K562 (cell line): ENCODE measurements around the gene UBE3B. TPM values are rescaled to one million over a fixed set of nuclear protein-coding genes. Genes with fewer than 3 reads are reported as not detected.

ENCODE experiments used
- ATF2 ChIP-seq: sonication (generic); formaldehyde crosslinking; IDR thresholded peaks from 2 replicates; pipeline ENCODE4 v1.8.1; 2022; ENCODE audit warnings: missing genetic modification reagents
- C11orf30 ChIP-seq: fragments of 450-650 bp; IDR thresholded peaks from 2 replicates; pipeline ENCODE4 v1.6.1; 2016; ENCODE audit warnings: low read depth, mild to moderate bottlenecking
- CSDE1 ChIP-seq, 2 experiments: fragments of 450-650 bp; IDR thresholded peaks; 2 replicates each; pipeline ENCODE4 v1.6.1; 2016; ENCODE audit warnings: mild to moderate bottlenecking in 1 of 2
- E4F1 ChIP-seq: fragments of 250-450 bp; sonication (Bioruptor Pico); IDR thresholded peaks from 2 replicates; pipeline ENCODE4 v1.5.0; 2021; ENCODE audit warnings: mild to moderate bottlenecking, borderline replicate concordance
- LEF1 ChIP-seq: fragments of 450-650 bp; IDR thresholded peaks from 2 replicates; pipeline ENCODE4 v1.6.1; 2016; ENCODE audit warnings: mild to moderate bottlenecking
- MAZ ChIP-seq, 2 experiments: fragments of 450-650 bp in 1 of 2; sonication (generic) in 1 of 2; formaldehyde crosslinking; IDR thresholded peaks in 1 of 2; conservative IDR thresholded peaks in 1 of 2; 2 replicates each; pipeline versions ENCODE4 v1.4.0 to v1.5.0; 2020; ENCODE audit warnings: mild to moderate bottlenecking in 1 of 2, missing genetic modification reagents in 1 of 2
- RAD51 ChIP-seq: fragments of 450-650 bp; IDR thresholded peaks from 2 replicates; pipeline ENCODE4 v1.7.1; 2016; ENCODE audit warnings: low read depth, mild to moderate bottlenecking, borderline replicate concordance
- SIN3B ChIP-seq: fragments of 450-650 bp; IDR thresholded peaks from 2 replicates; pipeline ENCODE4 v1.6.1; 2017; ENCODE audit warnings: low read depth, mild to moderate bottlenecking, moderate library complexity
- STAG1 ChIP-seq: sonication (generic); formaldehyde crosslinking; IDR thresholded peaks from 2 replicates; pipeline ENCODE4 v1.5.0; 2020; ENCODE audit warnings: missing genetic modification reagents, borderline replicate concordance
- STAT6 ChIP-seq: sonication (generic); formaldehyde crosslinking; IDR thresholded peaks from 2 replicates; pipeline ENCODE4 v1.8.1; 2023; ENCODE audit warnings: mild to moderate bottlenecking, missing genetic modification reagents
- VEZF1 ChIP-seq: fragments of 200-800 bp; sonication (Bioruptor generic); IDR thresholded peaks from 2 replicates; pipeline ENCODE4 v1.6.1; 2017; ENCODE audit warnings: missing genetic modification characterization, missing compliant biosample characterization
- YY1 ChIP-seq, 3 experiments: IDR thresholded peaks; 2 replicates each; pipeline ENCODE4 v1.6.1; 2011; ENCODE audit warnings: low read length in 2 of 3, mild to moderate bottlenecking in 2 of 3, moderate library complexity in 2 of 3, borderline replicate concordance in 1 of 3, control low read depth in 1 of 3, low read depth in 1 of 3; ENCODE audit not compliant: insufficient read depth in 3 of 3, insufficient replicate concordance in 2 of 3, control insufficient read depth in 1 of 3, insufficient read length in 1 of 3; ENCODE audit errors: extremely low read depth in 1 of 3
- ZNF121 ChIP-seq: sonication (generic); formaldehyde crosslinking; conservative IDR thresholded peaks from 2 replicates; pipeline ENCODE4 v1.8.0; 2022; ENCODE audit warnings: missing genetic modification reagents
- ZNF133 ChIP-seq: fragments of 250-450 bp; sonication (Bioruptor Pico); IDR thresholded peaks from 2 replicates; pipeline ENCODE4 v1.4.0; 2020; ENCODE audit warnings: mild to moderate bottlenecking
- ZNF589 ChIP-seq: fragments of 200-800 bp; sonication (Bioruptor generic); IDR thresholded peaks from 2 replicates; pipeline ENCODE4 v1.6.1; 2016; ENCODE audit warnings: low read depth, missing genetic modification characterization, missing compliant biosample characterization
- polyA plus RNA-seq, 8 experiments: library from polyadenylated mRNA; depleted of rRNA in 4 of 8; stranded (reverse) in 5 of 8; unstranded in 3 of 8; fragments of >200 nt; fragmentation: Nextera tagmentation in 2 of 8; fragmentation: Illumina TruSeq in 1 of 8; extraction: Ambion mirVana in 2 of 8; extraction: Trizol in 1 of 8; gene quantifications; 2 replicates each; pipeline versions ENCODE4 v1.2.1 to v1.2.3, GENCODE V29; 2011 to 2014; ENCODE audit warnings: inconsistent platforms in 1 of 8, missing spikeins in 1 of 8
- total RNA-seq, 7 experiments: library from RNA; depleted of rRNA in 6 of 7; stranded (reverse); fragments of >200 nt in 6 of 7; fragmentation: Illumina TruSeq in 2 of 7; extraction: Trizol in 2 of 7; gene quantifications; 2 replicates each; pipeline versions ENCODE4 v1.2.1 to v1.2.3, GENCODE V29; 2011 to 2021; ENCODE audit warnings: low replicate concordance in 1 of 7
- TF ChIP-seq, protein P1 (sequence below): fragments of 450-650 bp; IDR thresholded peaks from 2 replicates; pipeline ENCODE4 v1.6.1; 2014; ENCODE audit warnings: low read depth, mild to moderate bottlenecking, moderate library complexity, borderline replicate concordance

The UBE3B gene
- total and polyA plus RNA-seq, 9 of the 15 experiments (the other 6 are each of a cell fraction or from before 2014, with no cell fraction given) = 7.6 to 23.6 (median 15.5) TPM

DNA sequence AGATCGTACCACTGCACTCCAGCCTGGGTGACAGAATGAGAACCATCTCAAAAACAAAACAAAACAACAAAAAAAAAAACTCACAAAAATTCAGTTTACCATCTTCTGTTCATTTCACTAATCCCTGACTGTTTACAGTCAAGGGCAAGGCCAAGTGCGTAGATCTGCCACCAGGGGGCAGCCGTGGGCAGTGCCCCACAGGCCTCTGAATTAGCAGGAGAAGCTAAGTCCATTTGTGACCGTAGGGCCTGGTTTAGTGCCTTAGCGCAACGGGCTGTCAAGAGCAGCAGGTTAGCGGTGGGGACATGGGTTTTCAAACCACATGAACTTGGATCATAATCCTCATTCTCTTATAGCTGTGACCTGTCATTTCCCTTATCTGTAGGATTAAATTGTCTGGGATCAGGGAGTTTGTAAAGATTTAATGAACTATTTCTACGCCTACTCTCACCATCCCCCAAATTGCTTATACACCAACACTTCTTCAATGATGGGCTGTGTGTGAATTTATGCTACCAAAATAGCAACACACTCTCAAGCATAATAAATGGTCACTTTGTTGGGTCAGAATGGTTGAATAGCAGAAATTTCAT, 49.3 kb upstream of the UBE3B start (continued):
- TF ChIP-seq STAT6 (CRISPR knock-in tag) (no peak), RAD51 (no peak), ZNF133 (CRISPR knock-in tag) (no peak), VEZF1 (CRISPR knock-in tag) (no peak), C11orf30 (no peak), ZNF121 (CRISPR knock-in tag) (no peak), E4F1 (CRISPR knock-in tag) (no peak), YY1 (IDR thresholded peaks at IDR 0.05; ENCODE audit: borderline replicate concordance in 1 of 3, control insufficient read depth in 1 of 3, extremely low read depth in 1 of 3, insufficient read depth in 3 of 3, insufficient read length in 1 of 3, insufficient replicate concordance in 2 of 3, low read depth in 1 of 3, low read length in 2 of 3) (no peak), MAZ (CRISPR knock-in tag; conservative IDR thresholded peaks at IDR 0.05 in 1 of 2, IDR thresholded peaks at IDR 0.05 in 1 of 2) (0 out of 4 replicates have a peak, but pooled peaks of 1 of the 2 experiments have one; percentile 17), ATF2 (no peak), ZNF589 (CRISPR knock-in tag) (no peak), STAG1 (peak; percentile 60; the same call in 1 of the 2 replicates), SIN3B (no peak), CSDE1 (IDR thresholded peaks at IDR 0.05) (no peak), LEF1 (no peak)
- TF ChIP-seq, protein P1, sequence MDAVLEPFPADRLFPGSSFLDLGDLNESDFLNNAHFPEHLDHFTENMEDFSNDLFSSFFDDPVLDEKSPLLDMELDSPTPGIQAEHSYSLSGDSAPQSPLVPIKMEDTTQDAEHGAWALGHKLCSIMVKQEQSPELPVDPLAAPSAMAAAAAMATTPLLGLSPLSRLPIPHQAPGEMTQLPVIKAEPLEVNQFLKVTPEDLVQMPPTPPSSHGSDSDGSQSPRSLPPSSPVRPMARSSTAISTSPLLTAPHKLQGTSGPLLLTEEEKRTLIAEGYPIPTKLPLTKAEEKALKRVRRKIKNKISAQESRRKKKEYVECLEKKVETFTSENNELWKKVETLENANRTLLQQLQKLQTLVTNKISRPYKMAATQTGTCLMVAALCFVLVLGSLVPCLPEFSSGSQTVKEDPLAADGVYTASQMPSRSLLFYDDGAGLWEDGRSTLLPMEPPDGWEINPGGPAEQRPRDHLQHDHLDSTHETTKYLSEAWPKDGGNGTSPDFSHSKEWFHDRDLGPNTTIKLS = no peak
